ENCODE measurements around the gene GNAQ. TPM values are rescaled to one million over a fixed set of nuclear protein-coding genes. Genes with fewer than 3 reads are reported as not detected.
A peak's percentile ranks its signal among the peaks of the same experiment; 100 is the strongest.

Gene GNAQ
- total RNA-seq, 4 donors from 2014 or later: 64.0 to 80.4 (median 69.2) TPM

GRCh38 chr9:77820293-77820954 lies 211.2 kb downstream of the GNAQ start:
- 65% methylated on average over 3 of the region's 3 CpGs for WGBS
- TF ChIP-seq POLR2AphosphoS5 (IDR thresholded peaks at IDR 0.05) (no peak), EP300 (IDR thresholded peaks at IDR 0.05) (no peak), POLR2A (IDR thresholded peaks at IDR 0.05; ENCODE audit: low read depth) (no peak)
- TF ChIP-seq, protein P1, sequence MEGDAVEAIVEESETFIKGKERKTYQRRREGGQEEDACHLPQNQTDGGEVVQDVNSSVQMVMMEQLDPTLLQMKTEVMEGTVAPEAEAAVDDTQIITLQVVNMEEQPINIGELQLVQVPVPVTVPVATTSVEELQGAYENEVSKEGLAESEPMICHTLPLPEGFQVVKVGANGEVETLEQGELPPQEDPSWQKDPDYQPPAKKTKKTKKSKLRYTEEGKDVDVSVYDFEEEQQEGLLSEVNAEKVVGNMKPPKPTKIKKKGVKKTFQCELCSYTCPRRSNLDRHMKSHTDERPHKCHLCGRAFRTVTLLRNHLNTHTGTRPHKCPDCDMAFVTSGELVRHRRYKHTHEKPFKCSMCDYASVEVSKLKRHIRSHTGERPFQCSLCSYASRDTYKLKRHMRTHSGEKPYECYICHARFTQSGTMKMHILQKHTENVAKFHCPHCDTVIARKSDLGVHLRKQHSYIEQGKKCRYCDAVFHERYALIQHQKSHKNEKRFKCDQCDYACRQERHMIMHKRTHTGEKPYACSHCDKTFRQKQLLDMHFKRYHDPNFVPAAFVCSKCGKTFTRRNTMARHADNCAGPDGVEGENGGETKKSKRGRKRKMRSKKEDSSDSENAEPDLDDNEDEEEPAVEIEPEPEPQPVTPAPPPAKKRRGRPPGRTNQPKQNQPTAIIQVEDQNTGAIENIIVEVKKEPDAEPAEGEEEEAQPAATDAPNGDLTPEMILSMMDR (IDR thresholded peaks at IDR 0.05): no peak
- H3K4me1 ChIP-seq: peaks cover 13 to 27% (median 20%) of the 10 kb centered on the region in 4 donors
- peaks cover 0 to 2% (median 0%) of the 10 kb centered on the region in 4 donors for H3K36me3 ChIP-seq
- intact Hi-C loops (cut with DNase I): no loop called here
- no peak for DNase-seq (ENCODE audit: extremely low spot score)
- no peak overlapping the region for H3K4me3 ChIP-seq
- peak overlapping the region in 1 of 4 donors; percentile 24 for H3K27ac ChIP-seq (replicated peaks in 1 of 4)
- no peaks in the 10 kb centered on the region for H3K9me3 ChIP-seq
- H3K27me3 ChIP-seq: no peaks in the 10 kb centered on the region

- H3K36me3 ChIP-seq: peaks cover 0 to 9% (median 2%) of the 10 kb centered on the region in 4 donors
- 50% methylated on average over 1 of the region's 1 CpG for WGBS
- H3K27ac ChIP-seq (replicated peaks in 1 of 4): peak overlapping the region in 2 of 4 donors; percentile 24 to 37
- DNase-seq (ENCODE audit: extremely low spot score): no peak
- TF ChIP-seq EP300 (IDR thresholded peaks at IDR 0.05) (no peak), POLR2A (IDR thresholded peaks at IDR 0.05; ENCODE audit: low read depth) (no peak), POLR2AphosphoS5 (IDR thresholded peaks at IDR 0.05) (no peak)
- TF ChIP-seq, protein P1 (IDR thresholded peaks at IDR 0.05): peak in 1 of 3 experiments; percentile 18
- H3K9me3 ChIP-seq: no peaks in the 10 kb centered on the region
- H3K4me3 ChIP-seq: no peak overlapping the region
- no peaks in the 10 kb centered on the region for H3K27me3 ChIP-seq
- peaks cover 13 to 27% (median 20%) of the 10 kb centered on the region in 4 donors for H3K4me1 ChIP-seq
- intact Hi-C loops (cut with DNase I): no loop called here
Observed at GRCh38 chr9:77819657-77820056, 212.0 kb downstream of the GNAQ start.

DNA sequence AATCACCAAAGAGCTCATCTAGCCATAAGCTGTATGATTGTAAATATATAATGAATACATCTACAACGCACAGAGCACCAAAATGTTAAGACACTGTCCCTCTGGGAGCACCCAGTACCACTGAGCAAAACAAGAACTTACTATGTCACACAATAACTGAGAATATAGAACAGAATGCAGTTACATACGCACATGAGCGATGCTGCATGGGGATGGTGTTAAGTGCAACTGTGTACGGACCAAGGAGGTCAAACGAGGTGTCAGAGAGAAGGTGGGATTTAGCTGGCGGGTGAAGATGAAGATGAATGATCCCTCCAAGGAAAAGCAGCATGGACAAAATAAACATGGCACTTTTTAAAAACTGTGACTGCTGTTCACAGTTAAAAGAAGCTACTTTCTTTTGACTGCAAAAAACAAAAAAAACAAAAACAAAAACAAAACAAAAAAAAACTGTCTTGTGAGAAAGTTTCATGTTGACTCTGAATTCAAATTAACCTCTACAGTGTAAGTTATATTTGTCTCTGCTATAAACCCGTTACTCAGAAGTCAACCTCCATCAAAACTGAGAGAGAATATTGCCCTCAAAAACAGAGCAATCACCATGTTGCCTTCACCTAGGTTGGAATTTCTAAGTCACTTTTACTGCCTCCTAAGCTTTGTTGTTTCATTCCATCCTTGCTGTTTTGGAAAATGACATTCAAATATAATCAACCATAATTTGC lies 213.9 kb downstream of the GNAQ start:
- 87% methylated on average over 7 of the region's 7 CpGs for WGBS
- no peak for TF ChIP-seq EP300 (IDR thresholded peaks at IDR 0.05)
- intact Hi-C loops (cut with DNase I): no loop called here

DNA sequence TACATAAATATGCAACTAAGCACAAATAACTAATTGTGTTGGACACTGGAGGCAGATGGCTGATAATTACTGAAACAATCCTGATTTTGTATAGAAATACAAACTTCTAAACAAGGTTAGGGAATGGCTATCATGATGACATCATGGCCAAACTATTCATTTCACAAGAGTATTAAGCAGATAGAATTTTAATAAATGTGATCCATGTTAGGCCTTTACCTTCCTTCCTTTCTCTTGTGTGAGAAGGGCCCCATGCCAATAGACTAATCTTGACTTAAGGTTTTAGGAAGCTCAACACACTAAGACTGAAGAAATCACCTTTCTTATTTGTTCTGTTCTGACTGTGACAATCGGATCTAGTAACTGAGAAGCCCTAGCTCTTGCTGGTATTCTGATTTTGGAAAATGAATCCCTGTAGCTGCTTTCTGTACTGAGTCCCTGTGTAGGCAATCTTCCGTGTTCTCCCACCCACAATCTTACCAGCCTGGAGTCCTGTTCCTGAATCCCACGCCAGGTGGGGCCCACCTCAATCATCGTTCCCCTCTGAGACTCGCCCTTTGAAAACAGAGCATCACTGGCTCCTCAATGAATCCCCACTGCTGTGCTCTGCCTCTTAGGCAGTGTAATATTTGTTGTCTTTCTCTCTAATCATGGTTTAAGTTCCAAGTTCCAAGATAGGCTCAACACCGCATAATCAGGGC lies 214.8 kb downstream of the GNAQ start:
- Histone ChIP-seq H3K4me3 (no peak overlapping the region), H3K27me3 (no peaks in the 10 kb centered on the region), H3K27ac (replicated peaks in 1 of 4) (no peak overlapping the region), H3K9me3 (no peaks in the 10 kb centered on the region), H3K4me1 (peaks cover 13 to 22% (median 17%) of the 10 kb centered on the region in 4 donors), H3K36me3 (peaks cover 0 to 15% (median 8%) of the 10 kb centered on the region in 4 donors)
- WGBS: 91% methylated on average over 6 of the region's 6 CpGs
- DNase-seq (ENCODE audit: extremely low spot score): no peak
- intact Hi-C loops (cut with DNase I): no loop called here
- TF ChIP-seq EP300 (IDR thresholded peaks at IDR 0.05): no peak
- TF ChIP-seq, protein P1 (IDR thresholded peaks at IDR 0.05): no peak
- TF ChIP-seq POLR2AphosphoS5 (IDR thresholded peaks at IDR 0.05): no peak
- TF ChIP-seq POLR2A (IDR thresholded peaks at IDR 0.05; ENCODE audit: low read depth): no peak

More for the DNA sequence above, 213.9 kb downstream of the GNAQ start:
- Histone ChIP-seq H3K4me1 (peaks cover 13 to 27% (median 20%) of the 10 kb centered on the region in 4 donors), H3K4me3 (no peak overlapping the region), H3K9me3 (no peaks in the 10 kb centered on the region), H3K36me3 (peaks cover 0 to 12% (median 8%) of the 10 kb centered on the region in 4 donors), H3K27ac (replicated peaks in 1 of 4) (no peak overlapping the region), H3K27me3 (no peaks in the 10 kb centered on the region)
- DNase-seq (ENCODE audit: extremely low spot score): no peak

- no peak overlapping the region for H3K27ac ChIP-seq (replicated peaks in 1 of 4)
Observed at GRCh38 chr9:77815260-77815659, 216.4 kb downstream of the GNAQ start.

More at GRCh38 chr9:77815260-77815659, 216.4 kb downstream of the GNAQ start:
- WGBS: 89% methylated on average over 2 of the region's 2 CpGs
- no peak for DNase-seq (ENCODE audit: extremely low spot score)
- peaks cover 0 to 24% (median 8%) of the 10 kb centered on the region in 4 donors for H3K36me3 ChIP-seq
- no peaks in the 10 kb centered on the region for H3K27me3 ChIP-seq
- H3K9me3 ChIP-seq: no peaks in the 10 kb centered on the region
- no peak overlapping the region for H3K4me3 ChIP-seq
- H3K4me1 ChIP-seq: peaks cover 11 to 21% (median 15%) of the 10 kb centered on the region in 4 donors
- TF ChIP-seq POLR2AphosphoS5 (IDR thresholded peaks at IDR 0.05): no peak
- TF ChIP-seq EP300 (IDR thresholded peaks at IDR 0.05): no peak
- TF ChIP-seq POLR2A (IDR thresholded peaks at IDR 0.05; ENCODE audit: low read depth): no peak
- intact Hi-C loops (cut with DNase I): no loop called here
